Naive thymus-derived CD8-positive, alpha-beta T cell (primary cell): ENCODE measurements around the gene SMARCC1. TPM values are rescaled to one million over a fixed set of nuclear protein-coding genes. Genes with fewer than 3 reads are reported as not detected.

Experiments used
- ATAC-seq, 2 donors: fragments of 150-1000 bp; cut with Tn5 transposase in 1 of 2; sonication (Bioruptor Pico), chemical (Tn5 transposase) in 1 of 2; 1 replicate in 1 of 2; 2 replicates in 1 of 2; pipeline ENCODE4 v1.10.0; 2021; ENCODE audit warnings: mild to moderate bottlenecking in 2 of 2, moderate library complexity in 2 of 2
- POLR2A ChIA-PET: fragments of 350-600 bp; sonication (Branson Sonifier 250); formaldehyde crosslinking; loops from one replicate; lab custom pipeline; 2021; ENCODE audit warnings: antibody characterized with exemption; lab: Charles Lee
- DNase-seq, 10 donors: peaks; one replicate each; pipeline versions ENCODE4 v3.0.0 to v3.0.0-alpha.2; 2020 to 2022
- H3K27ac Mint-ChIP-seq, 10 donors: one replicate each; pipeline ENCODE4 v1.8.0; 2020 to 2022; ENCODE audit warnings: mild to moderate bottlenecking in 10 of 10, mixed read lengths in 10 of 10, moderate library complexity in 4 of 10, inconsistent platforms in 1 of 10
- H3K27me3 Mint-ChIP-seq, 5 donors: one replicate each; pipeline ENCODE4 v1.8.0; 2021 to 2022; ENCODE audit warnings: mixed read lengths in 5 of 5
- H3K36me3 Mint-ChIP-seq, 3 donors: one replicate each; pipeline ENCODE4 v1.8.0; 2020 to 2022; ENCODE audit warnings: mixed read lengths in 3 of 3, mild to moderate bottlenecking in 2 of 3, inconsistent platforms in 1 of 3
- H3K4me1 Mint-ChIP-seq, 4 donors: one replicate each; pipeline ENCODE4 v1.8.0; 2021 to 2022; ENCODE audit warnings: mixed read lengths in 4 of 4
- H3K4me3 Mint-ChIP-seq, 10 donors: one replicate each; pipeline ENCODE4 v1.8.0; 2020 to 2022; ENCODE audit warnings: mild to moderate bottlenecking in 10 of 10, mixed read lengths in 10 of 10, moderate library complexity in 6 of 10, inconsistent platforms in 1 of 10
- H3K9me3 Mint-ChIP-seq, 9 donors: one replicate each; pipeline ENCODE4 v1.8.0; 2020 to 2022; ENCODE audit warnings: mixed read lengths in 9 of 9, mild to moderate bottlenecking in 3 of 9, inconsistent platforms in 1 of 9, moderate library complexity in 1 of 9
- polyA plus RNA-seq, 3 donors: library from polyadenylated mRNA; unstranded; fragments of 300-500 nt; fragmentation: Illumina TruSeq; gene quantifications; one replicate each; pipeline ENCODE4 v1.2.3, GENCODE V29; 2021
- total RNA-seq, 8 experiments: library from RNA in 2 of 8; stranded (reverse) in 2 of 8; gene quantifications; one replicate each; pipeline ENCODE4 v1.2.3 and lab custom pipeline; 2021 to 2026

SMARCC1 gene
- total and polyA plus RNA-seq, 5 experiments from 2014 or later, result 57.7 to 111 (median 67.0) TPM

DNA sequence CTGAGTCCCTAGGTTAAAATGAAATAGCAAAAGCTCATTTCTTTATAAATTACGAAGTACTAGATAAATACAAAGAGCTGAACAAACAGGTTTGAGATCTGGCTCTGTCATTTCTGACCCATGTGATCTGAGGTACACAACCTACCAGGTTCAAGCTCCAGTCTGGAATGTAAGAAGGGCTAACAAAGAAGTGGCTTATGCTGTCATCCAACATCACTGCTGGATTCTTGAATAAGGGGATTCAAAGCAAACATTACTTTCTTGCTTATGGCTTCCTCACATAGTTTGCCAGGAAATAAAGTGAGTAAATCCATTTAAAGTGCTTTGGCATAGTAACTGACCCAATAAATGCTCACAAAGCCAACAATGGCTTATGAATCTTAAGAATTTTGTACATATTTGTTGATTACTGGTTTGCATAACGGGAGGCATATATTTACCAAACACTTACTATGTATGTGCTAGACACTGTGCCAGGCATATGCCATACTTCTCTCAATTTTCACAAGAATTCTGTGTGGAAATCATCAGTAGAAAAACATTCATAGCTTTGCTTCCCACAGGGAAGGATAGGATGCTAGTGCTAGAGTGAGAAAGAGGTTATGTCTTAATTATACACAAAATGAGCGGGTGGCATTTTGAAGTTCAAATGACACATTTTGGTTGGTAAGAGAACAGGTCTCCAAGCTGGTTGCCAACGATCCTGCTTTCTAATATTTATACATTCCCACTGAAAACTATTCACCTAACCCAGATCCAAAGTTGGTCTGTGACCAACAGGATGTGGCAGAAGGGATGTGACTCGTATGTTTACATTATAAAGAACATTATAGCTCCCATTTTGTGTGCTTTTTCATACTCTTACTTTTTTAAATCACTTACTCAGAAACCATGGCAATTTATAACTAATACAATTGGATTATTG is 164.3 kb downstream of the SMARCC1 start:
- Mint-ChIP-seq H3K4me3 (no peak overlapping the region), H3K36me3 (peaks cover 10 to 61% (median 35%) of the 10 kb centered on the region in 3 donors), H3K27ac (peak overlapping the region in 1 of 10 donors; percentile 2), H3K9me3 (no peaks in the 10 kb centered on the region), H3K4me1 (peaks cover 0 to 2% (median 1%) of the 10 kb centered on the region in 4 donors), H3K27me3 (no peaks in the 10 kb centered on the region)
- no peak for ATAC-seq
- POLR2A ChIA-PET, result no interaction called here
- DNase-seq, result no peak

DNA sequence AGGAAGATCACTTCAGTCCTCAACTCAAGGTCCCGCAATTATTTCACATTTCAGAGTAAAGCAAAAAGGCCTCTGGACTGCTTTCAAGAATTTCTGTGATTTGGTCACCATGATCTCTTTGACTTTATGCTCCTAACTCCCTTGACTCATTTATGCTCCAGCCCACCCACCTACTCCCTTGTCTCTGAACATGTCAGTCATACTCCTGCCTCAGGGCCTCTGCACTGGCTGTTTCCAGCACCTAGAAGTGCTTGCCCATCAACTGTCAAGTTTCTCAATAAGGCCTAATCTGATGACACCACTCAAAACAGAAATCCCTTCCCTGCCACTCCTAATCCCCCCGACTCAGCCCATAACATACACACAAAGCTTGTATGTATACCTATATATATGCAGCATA is 166.9 kb downstream of the SMARCC1 start:
- DNase-seq (no peak), ATAC-seq (no peak)
- Mint-ChIP-seq H3K27me3 (no peaks in the 10 kb centered on the region), H3K9me3 (no peaks in the 10 kb centered on the region), H3K36me3 (peaks cover 15 to 60% (median 29%) of the 10 kb centered on the region in 3 donors), H3K4me3 (no peak overlapping the region), H3K4me1 (peaks cover 0 to 7% (median 1%) of the 10 kb centered on the region in 4 donors), H3K27ac (no peak overlapping the region)
- POLR2A ChIA-PET, result no interaction called here

DNA sequence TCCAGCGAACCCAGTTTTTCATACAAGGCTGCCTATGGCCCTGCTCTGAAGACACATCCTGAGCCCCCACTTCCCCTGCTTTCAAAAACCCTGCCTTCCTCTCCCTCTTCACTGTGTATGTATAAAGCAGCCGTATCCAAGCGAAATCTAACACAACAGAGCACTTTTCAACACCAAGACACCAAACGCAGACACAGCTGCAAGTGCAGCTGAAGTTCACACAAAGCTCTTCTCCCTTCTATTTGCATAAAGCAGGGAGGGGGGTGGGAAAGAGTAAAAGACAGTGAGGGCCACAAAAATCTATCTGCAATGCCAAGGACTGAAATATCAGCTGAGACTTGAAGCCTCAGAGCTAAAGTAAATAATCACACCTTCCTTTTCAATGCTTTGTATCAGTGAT is 168.0 kb downstream of the SMARCC1 start:
- Mint-ChIP-seq H3K36me3 (peaks cover 9 to 60% (median 27%) of the 10 kb centered on the region in 3 donors), H3K9me3 (no peaks in the 10 kb centered on the region), H3K4me1 (peaks cover 0 to 4% (median 0%) of the 10 kb centered on the region in 4 donors), H3K27ac (no peak overlapping the region), H3K4me3 (no peak overlapping the region), H3K27me3 (no peaks in the 10 kb centered on the region)
- DNase-seq (no peak), ATAC-seq (no peak)
- POLR2A ChIA-PET, result no interaction called here

DNA sequence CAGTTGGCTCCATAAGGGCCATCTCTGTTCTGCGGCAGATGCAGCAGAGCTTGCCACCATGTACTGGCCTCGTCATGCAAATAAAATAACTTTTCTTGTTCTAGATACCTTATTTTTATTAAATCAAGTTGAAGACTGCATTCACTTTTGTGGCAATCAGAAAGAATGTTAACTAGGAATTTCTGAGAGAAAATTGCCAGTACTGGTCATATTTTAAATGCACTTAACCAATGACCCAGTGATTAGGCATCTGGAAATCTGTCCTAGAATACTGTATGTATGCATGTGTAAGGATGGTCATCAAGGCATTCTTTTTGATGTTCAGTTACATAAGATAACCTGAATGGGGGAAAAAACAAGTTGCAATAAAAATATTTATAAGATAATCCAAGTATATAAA is 168.8 kb downstream of the SMARCC1 start:
- ATAC-seq, result no peak
- Mint-ChIP-seq H3K9me3 (no peaks in the 10 kb centered on the region), H3K27ac (no peak overlapping the region), H3K27me3 (no peaks in the 10 kb centered on the region), H3K4me1 (peaks cover 0 to 4% (median 0%) of the 10 kb centered on the region in 4 donors), H3K36me3 (peaks cover 9 to 59% (median 29%) of the 10 kb centered on the region in 3 donors), H3K4me3 (no peak overlapping the region)
- POLR2A ChIA-PET, result no interaction called here
- DNase-seq, result no peak

DNA sequence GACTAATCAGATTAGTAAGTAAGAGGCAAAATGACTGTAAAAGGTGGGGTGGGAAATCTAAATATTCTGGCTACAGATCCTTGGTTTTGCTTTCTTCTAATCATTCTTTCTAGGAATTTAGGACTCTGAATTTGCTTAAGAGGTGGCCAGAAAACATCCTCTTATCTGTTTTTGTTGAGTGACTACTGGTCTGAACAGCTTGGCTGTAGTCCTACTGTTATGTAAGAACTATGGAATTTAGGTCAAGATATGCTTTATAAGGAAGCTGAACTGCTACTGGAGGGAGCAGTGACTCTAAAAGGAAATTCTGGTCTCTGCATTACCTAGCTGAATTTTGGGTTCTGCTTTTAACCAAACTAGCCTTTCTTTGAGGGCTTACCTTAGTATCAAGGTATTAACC is 169.5 kb downstream of the SMARCC1 start:
- ATAC-seq, result no peak
- H3K36me3 Mint-ChIP-seq, result peaks cover 9 to 58% (median 23%) of the 10 kb centered on the region in 3 donors
- peak overlapping the region in 5 of 10 donors; percentile 1 to 66 (median 11) for H3K27ac Mint-ChIP-seq

DNA sequence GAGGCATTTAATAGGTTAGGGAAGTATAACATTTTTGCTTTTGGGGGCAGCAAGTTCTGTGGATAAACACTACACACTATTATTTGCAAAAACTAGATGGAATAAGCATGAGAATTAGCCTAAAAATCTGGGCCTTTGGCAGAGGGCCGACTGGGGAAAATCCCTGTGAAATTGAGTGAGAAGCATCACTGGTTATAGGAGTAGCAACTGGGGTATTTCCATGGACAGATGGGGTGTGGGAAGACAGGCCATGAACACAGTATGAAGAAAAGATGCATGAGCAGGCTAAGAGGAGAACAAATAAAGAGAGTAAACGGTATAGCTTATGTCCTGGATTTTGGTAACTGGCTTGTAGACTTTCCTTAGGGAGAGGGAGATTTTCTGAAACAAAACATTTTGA is 170.1 kb downstream of the SMARCC1 start:
- POLR2A ChIA-PET, result no interaction called here
- peaks cover 0 to 4% (median 0%) of the 10 kb centered on the region in 4 donors for H3K4me1 Mint-ChIP-seq
- H3K36me3 Mint-ChIP-seq, result peaks cover 9 to 55% (median 21%) of the 10 kb centered on the region in 3 donors
- DNase-seq (no peak), ATAC-seq (no peak)
- no peaks in the 10 kb centered on the region for H3K27me3 Mint-ChIP-seq
- no peak overlapping the region for H3K4me3 Mint-ChIP-seq
- H3K27ac Mint-ChIP-seq, result peak overlapping the region in 6 of 10 donors; percentile 1 to 74 (median 18)
- no peaks in the 10 kb centered on the region for H3K9me3 Mint-ChIP-seq

More for the DNA sequence above, 169.5 kb downstream of the SMARCC1 start:
- H3K27me3 Mint-ChIP-seq, result no peaks in the 10 kb centered on the region
- H3K9me3 Mint-ChIP-seq, result no peaks in the 10 kb centered on the region
- no peak for DNase-seq
- POLR2A ChIA-PET, result no interaction called here
- H3K4me3 Mint-ChIP-seq, result no peak overlapping the region
- peaks cover 0 to 4% (median 0%) of the 10 kb centered on the region in 4 donors for H3K4me1 Mint-ChIP-seq

DNA sequence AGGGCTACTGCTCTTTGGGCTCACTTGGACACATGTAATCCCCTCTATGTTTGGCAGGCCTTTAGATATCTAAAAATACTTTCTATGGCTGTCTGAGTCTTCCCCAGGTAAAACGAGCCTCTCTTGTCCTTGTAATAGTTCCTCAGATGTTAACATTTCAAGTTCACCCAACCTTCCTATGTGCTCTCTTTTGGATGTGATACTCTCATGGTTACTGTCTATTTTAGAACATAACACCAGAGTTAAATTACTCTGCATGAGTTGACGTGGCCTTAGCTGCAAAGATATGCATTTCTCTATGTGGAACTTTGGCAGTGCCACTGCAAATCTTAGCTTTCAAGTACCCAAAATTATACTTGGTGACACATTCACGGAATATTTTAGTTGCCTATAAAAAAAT is 171.1 kb downstream of the SMARCC1 start:
- Mint-ChIP-seq H3K27ac (no peak overlapping the region), H3K4me1 (peaks cover 0 to 4% (median 0%) of the 10 kb centered on the region in 4 donors), H3K4me3 (no peak overlapping the region), H3K36me3 (peaks cover 9 to 59% (median 18%) of the 10 kb centered on the region in 3 donors), H3K27me3 (no peaks in the 10 kb centered on the region), H3K9me3 (no peaks in the 10 kb centered on the region)
- DNase-seq, result no peak
- ATAC-seq, result no peak
- POLR2A ChIA-PET, result no interaction called here

DNA sequence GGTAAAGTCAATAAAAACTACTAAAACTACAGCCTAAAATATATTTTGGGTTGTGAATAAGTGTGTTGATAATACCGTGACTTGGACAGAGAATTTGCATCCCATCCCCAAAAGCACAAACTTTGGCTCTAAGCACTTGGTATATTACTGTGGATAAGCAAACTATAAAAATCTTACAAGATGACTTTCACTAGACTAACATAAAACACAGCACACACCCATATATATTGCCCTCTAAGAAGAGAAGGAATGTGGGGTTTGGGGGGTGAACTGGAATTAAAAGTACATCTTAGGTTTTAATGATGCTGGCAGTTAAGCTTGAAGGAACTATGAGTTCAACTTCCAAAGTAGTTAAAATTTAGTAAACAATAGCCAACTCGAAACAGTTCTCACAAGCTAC is 174.4 kb downstream of the SMARCC1 start:
- Mint-ChIP-seq H3K27ac (no peak overlapping the region), H3K9me3 (no peaks in the 10 kb centered on the region), H3K36me3 (peaks cover 9 to 87% (median 21%) of the 10 kb centered on the region in 3 donors), H3K27me3 (no peaks in the 10 kb centered on the region), H3K4me3 (no peak overlapping the region), H3K4me1 (peaks cover 0 to 4% (median 2%) of the 10 kb centered on the region in 4 donors)
- POLR2A ChIA-PET, result no interaction called here
- ATAC-seq, result no peak
- DNase-seq, result no peak

DNA sequence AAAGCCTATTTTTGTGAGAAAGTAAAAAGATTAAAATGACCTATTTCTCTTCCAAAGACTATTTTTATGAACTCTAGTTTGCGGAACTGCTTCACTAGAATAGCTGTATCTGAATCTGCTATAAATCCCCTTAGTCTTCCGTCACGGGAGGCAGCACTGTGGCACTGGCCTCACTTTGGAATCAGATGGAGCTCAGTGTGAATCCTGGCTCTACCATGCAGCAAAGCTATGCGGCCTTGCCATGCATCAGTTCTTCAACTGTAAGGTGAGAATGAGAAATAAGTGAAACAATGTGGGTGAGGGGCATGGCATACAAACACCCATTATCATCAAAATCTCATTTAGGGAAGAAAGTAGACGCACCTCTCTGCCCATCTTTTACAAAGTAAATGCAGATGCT is 175.5 kb downstream of the SMARCC1 start:
- DNase-seq, result no peak
- H3K4me1 Mint-ChIP-seq, result peaks cover 0 to 6% (median under 1%) of the 10 kb centered on the region in 4 donors
- ATAC-seq, result no peak
- peak overlapping the region in 2 of 10 donors; percentile 63 to 76 for H3K27ac Mint-ChIP-seq
- POLR2A ChIA-PET, result no interaction called here
- no peaks in the 10 kb centered on the region for H3K9me3 Mint-ChIP-seq
- H3K4me3 Mint-ChIP-seq, result no peak overlapping the region
- peaks cover 9 to 87% (median 21%) of the 10 kb centered on the region in 3 donors for H3K36me3 Mint-ChIP-seq
- H3K27me3 Mint-ChIP-seq, result no peaks in the 10 kb centered on the region

DNA sequence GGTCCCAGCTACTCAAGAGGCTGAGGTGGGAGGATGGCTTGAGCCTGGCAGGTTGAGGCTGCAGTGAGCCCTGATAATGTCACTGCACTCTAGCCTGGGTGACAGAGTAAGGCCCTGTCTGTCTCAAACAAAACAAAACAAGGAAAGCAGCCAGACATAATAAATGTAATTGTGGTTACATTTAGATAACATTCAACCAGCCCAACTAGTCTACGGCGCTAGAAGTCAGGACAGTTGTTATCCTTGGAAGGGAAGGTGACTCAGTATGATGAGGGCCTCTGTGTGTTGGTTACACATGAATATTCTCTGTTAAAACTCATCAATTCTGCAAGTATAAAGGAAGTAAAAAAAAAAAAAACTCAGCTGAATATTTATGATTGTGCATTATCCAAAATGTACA is 176.0 kb downstream of the SMARCC1 start:
- Mint-ChIP-seq H3K9me3 (no peaks in the 10 kb centered on the region), H3K27ac (peak overlapping the region in 1 of 10 donors; percentile 29), H3K36me3 (peaks cover 7 to 85% (median 18%) of the 10 kb centered on the region in 3 donors), H3K27me3 (no peaks in the 10 kb centered on the region), H3K4me1 (peaks cover 0 to 7% (median 1%) of the 10 kb centered on the region in 4 donors), H3K4me3 (no peak overlapping the region)
- no peak for ATAC-seq
- DNase-seq, result no peak
- POLR2A ChIA-PET, result no interaction called here

DNA sequence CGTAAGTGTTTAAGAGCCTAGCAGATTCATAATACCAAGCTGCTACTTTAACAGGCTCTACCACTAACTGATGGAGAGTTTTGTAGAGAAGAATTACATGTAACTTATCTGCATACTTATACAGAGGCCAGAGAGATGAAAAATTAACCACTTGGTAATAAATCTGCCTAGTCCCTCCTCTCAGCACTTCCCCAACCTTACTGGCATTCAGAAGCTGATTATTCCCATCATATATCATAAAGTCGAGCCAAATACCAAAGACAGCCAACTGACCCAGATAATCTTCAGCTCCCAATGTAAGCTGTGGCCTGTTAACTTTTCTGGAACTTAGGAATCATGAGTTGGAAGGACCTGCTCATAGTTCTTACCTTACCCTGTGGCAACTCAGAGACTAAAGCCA is 177.5 kb downstream of the SMARCC1 start:
- no peaks in the 10 kb centered on the region for H3K27me3 Mint-ChIP-seq
- no peak for DNase-seq
- POLR2A ChIA-PET, result interaction anchor here (0.6 kb wide), 1 partner anchor 444 kb away, joined by 3 read pairs; no protein-coding TSS in a partner anchor
- peaks cover 0 to 78% (median 11%) of the 10 kb centered on the region in 3 donors for H3K36me3 Mint-ChIP-seq
- no peak overlapping the region for H3K27ac Mint-ChIP-seq
- no peaks in the 10 kb centered on the region for H3K9me3 Mint-ChIP-seq
- H3K4me3 Mint-ChIP-seq, result no peak overlapping the region
- ATAC-seq, result no peak
- peaks cover 0 to 7% (median 2%) of the 10 kb centered on the region in 4 donors for H3K4me1 Mint-ChIP-seq

DNA sequence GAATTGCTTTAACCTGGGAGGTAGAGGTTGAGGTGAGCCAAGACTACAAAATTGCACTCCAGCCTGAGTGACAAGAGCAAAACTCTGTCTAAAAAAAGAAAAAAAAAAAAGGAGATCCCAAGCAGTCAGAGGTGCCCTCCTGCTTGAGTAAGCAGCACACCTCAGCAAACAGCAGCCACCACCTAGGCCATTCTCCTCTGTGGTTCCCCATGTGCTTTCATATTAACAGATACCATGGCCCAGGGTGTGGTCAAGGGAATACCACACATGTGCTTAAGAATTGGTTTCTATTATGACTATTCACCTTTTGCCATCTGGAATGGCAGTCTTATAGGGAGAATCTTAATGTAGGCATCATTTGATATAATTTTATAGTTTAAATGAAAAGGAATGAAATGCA is 178.4 kb downstream of the SMARCC1 start:
- Mint-ChIP-seq H3K9me3 (no peaks in the 10 kb centered on the region), H3K4me3 (no peak overlapping the region), H3K36me3 (peaks cover 0 to 77% (median 6%) of the 10 kb centered on the region in 3 donors), H3K27me3 (no peaks in the 10 kb centered on the region), H3K4me1 (peaks cover 0 to 7% (median 2%) of the 10 kb centered on the region in 4 donors), H3K27ac (peak overlapping the region in 2 of 10 donors; percentile 5 to 55)
- POLR2A ChIA-PET, result no interaction called here
- ATAC-seq, result no peak
- no peak for DNase-seq

DNA sequence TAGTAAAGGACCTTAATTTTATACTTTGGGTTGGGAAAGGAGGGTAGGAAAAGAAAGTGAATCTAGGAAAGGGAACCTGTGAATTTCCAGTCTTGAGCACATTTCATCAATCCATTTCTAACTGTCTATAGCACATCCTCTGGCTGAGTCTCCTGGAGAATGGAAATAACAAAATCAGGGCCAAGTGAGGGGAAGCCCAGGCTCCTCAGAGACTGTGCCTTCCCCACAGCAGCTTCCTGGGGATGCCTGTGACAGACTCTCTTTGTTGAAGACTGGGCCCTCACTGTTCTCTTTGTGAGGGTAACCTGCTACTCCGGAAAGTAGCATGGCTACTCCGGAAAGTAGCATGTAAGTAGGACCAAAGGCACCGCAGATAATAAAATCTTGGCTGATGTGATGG is 180.4 kb downstream of the SMARCC1 start:
- H3K36me3 Mint-ChIP-seq, result peaks cover 0 to 78% (median 2%) of the 10 kb centered on the region in 3 donors
- no peaks in the 10 kb centered on the region for H3K27me3 Mint-ChIP-seq
- DNase-seq (no peak), ATAC-seq (no peak)
- peaks cover 0 to 7% (median 4%) of the 10 kb centered on the region in 4 donors for H3K4me1 Mint-ChIP-seq
- no peak overlapping the region for H3K4me3 Mint-ChIP-seq
- POLR2A ChIA-PET, result interaction anchor here (0.8 kb wide), 1 partner anchor 1106 kb away, joined by 3 read pairs; no protein-coding TSS in a partner anchor
- no peaks in the 10 kb centered on the region for H3K9me3 Mint-ChIP-seq
- peak overlapping the region in 3 of 10 donors; percentile 14 to 79 (median 32) for H3K27ac Mint-ChIP-seq
